Measurements from ENCODE around the gene RFNG.

RFNG gene

GRCh38 chr17:82004517-82005455 lies 46.8 kb downstream of the RFNG start:
- no peak for DNase-seq (ENCODE audit: low read depth in 2 of 3, low spot score in 2 of 3)

DNA sequence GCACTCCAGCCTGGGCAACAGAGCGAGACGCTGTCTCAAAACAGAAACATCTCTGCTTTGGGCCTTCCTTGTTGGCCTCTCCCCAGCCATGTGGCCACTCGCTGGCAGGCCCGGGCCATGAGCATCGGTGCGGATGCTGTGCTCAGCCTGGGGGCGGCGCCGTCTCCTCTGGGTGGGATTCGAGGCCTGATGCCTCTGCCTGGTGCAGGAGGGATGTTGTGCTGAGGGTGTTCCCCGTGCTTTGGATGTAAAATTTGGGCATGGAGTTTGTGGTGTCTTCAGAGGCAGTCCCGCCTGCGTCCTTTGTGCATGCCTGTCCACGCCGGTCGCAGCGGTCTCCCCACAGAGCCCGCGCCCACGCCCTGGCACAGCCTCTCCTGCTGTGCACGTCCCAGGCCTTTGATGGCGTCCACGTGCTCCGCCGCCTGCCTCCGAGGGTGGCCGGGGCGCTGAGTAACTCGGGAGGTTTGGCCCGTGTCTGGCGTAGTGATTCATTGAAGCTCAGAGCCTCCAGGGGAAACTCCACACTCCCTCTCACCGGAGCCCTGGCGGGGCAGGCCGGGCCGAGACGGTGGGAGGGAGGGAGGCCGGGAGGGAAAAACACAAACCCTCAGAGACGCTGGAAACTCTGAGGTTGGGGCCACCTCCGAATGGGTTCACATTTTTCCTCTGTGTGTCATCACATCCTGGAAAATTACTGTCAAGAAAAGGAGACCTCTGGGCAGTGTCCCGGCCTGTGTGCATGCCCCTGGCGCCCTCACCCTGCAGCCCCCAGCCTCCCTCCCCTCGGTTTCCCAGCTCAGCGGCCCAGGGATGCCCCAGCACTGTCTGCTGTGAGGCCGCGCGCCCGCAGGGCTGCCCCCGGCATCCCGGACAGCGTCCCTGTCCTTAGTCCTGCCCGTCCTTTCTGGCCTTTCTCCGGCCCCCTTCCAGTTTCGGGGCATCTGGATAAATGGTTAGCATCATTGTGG lies 47.9 kb downstream of the RFNG start:
- DNase-seq (ENCODE audit: low read depth in 2 of 3, low spot score in 2 of 3), result no peak

DNA sequence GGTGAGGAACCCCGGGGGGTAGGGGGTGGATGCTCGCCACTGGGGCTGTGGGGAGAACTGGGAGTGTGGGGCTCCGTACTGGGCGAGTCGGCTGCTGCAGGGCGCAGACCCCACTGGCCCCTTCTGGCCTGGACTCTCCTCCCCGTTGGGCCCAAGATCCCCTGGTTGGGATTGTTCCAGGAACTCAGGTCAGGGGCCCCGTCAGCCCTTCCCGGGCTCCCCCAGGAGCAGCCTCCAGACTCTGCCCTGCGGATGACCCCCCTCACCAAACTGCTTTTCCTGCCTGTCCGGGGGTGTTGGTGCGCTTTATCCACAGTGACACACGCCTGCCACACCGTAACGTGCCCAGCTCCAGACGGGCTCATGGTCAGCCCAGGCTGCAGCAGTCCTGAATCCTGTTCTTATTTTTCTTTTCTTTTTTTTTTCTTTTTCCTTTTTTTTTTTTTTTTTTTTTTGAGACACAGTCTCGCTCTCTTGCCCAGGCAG lies 50.0 kb downstream of the RFNG start:
- no peak for DNase-seq (ENCODE audit: low read depth in 2 of 3, low spot score in 2 of 3)

GRCh38 chr17:82000803-82001570 lies 50.6 kb downstream of the RFNG start:
- no peak for DNase-seq (ENCODE audit: low read depth in 2 of 3, low spot score in 2 of 3)

DNA sequence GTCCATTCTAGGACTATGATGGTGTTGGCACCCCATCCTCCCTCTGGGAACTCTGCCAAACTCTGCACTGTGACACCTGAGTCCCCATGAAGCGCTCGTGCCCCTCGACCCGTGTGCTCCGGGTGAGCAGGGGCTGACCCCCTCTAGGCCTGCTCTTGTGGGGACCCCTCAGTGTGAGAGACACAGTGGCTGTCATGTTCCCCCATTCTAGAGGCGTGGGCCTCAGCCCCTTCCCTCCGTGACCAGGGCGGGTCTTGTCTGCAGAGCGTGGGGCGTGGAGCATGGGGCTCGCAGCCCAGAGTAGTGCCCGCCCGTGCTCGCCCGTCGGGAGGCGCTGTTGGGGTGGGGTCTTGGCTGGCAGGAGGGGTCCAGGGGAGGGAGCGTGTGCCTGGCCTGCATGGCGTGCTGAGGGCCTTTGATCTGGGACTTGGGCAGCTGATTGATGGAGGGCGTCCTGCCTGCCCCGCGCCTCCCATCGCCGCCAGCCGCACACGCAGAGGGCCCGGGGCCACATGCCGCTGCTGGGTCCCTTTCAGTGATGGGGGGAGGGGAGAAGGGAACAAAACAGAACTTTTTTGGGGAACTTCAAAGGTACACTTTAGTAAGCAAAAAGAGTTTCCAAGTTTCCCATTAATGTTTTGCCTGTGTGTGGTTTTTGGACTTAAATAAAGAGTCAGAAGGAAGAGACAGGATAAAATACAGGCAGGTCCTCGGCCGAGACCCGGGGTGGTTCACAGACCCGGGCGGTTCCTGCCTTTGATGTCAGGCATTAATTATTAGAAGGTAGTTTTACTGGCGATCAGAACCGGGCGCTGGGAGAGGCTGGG lies 51.4 kb downstream of the RFNG start:
- DNase-seq (ENCODE audit: low read depth in 2 of 3, low spot score in 2 of 3), result no peak

DNA sequence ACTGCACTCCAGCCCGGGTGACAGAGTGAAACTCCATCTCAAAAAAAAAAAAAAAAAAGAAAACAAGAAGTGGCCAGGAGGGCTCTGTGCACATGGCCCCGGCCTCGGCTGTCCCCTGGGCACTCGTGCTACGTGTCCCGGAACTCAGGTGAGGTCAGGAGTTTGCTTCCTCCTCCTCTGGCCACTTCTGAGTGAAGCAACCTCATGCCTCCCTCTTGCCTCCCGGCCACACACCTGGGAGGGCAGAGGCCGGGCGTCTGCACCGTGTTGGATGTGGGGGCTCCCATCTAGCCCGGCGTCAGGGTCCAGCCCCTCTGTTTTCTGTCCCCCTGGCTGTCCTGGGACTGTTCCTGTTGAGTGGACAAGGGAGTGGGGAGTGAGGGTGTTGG lies 52.0 kb downstream of the RFNG start:
- DNase-seq (ENCODE audit: low read depth in 2 of 3, low spot score in 2 of 3), result no peak

GRCh38 chr17:81998691-81999438 lies 52.7 kb downstream of the RFNG start:
- DNase-seq (ENCODE audit: low read depth in 2 of 3, low spot score in 2 of 3), result no peak

GRCh38 chr17:81998212-81998611 lies 53.4 kb downstream of the RFNG start:
- DNase-seq (ENCODE audit: low read depth in 2 of 3, low spot score in 2 of 3), result no peak

Data from activated CD8-positive, alpha-beta memory T cell treated with anti-CD3 and anti-CD28 coated beads for 48 hours (primary cell).